Choroid plexus epithelial cell (primary cell): ENCODE data around the gene ABCA13.
A peak's percentile ranks its signal among the peaks of the same experiment; 100 is the strongest.

Experiments used
- DNase-seq: peaks from one replicate; pipeline ENCODE4 v3.0.0-alpha.2; 2010; ENCODE audit warnings: low read depth
- H3K4me3 ChIP-seq: 2 replicates; pipeline ENCODE4 v1.5.1; 2011; ENCODE audit warnings: low read depth, mild to moderate bottlenecking, control low read depth, low read length, moderate library complexity
- CTCF ChIP-seq: conservative IDR thresholded peaks from 2 replicates; pipeline ENCODE4 v1.5.1; 2011; ENCODE audit warnings: low read depth, mild to moderate bottlenecking, control low read depth, inconsistent platforms, low read length, moderate library complexity

The ABCA13 gene

GRCh38 chr7:48307041-48307714, 135.9 kb downstream of the ABCA13 start:
- DNase-seq = no peak
- H3K4me3 ChIP-seq = no peak overlapping the region
- TF ChIP-seq CTCF = no peak

GRCh38 chr7:48309720-48310119, 138.5 kb downstream of the ABCA13 start:
- no peak for TF ChIP-seq CTCF
- H3K4me3 ChIP-seq = no peak overlapping the region
- no peak for DNase-seq

- DNase-seq = no peak
- TF ChIP-seq CTCF = no peak
- no peak overlapping the region for H3K4me3 ChIP-seq
Observed at GRCh38 chr7:48311464-48312100, 140.3 kb downstream of the ABCA13 start.

- peak; percentile 18 for DNase-seq
- TF ChIP-seq CTCF = no peak
- no peak overlapping the region for H3K4me3 ChIP-seq
Observed at GRCh38 chr7:48312151-48312550, 140.9 kb downstream of the ABCA13 start.

GRCh38 chr7:48316768-48317167, 145.5 kb downstream of the ABCA13 start:
- TF ChIP-seq CTCF = no peak
- H3K4me3 ChIP-seq = no peak overlapping the region
- DNase-seq = no peak

GRCh38 chr7:48317360-48317759, 146.1 kb downstream of the ABCA13 start:
- DNase-seq = no peak
- TF ChIP-seq CTCF = no peak
- no peak overlapping the region for H3K4me3 ChIP-seq

- no peak for DNase-seq
- no peak for TF ChIP-seq CTCF
- no peak overlapping the region for H3K4me3 ChIP-seq
Observed at GRCh38 chr7:48321319-48322010, 150.2 kb downstream of the ABCA13 start.
